H1 (cell line): Measurements from ENCODE around the gene HLA-DPB1. TPM values are rescaled to one million over a fixed set of nuclear protein-coding genes. Genes with fewer than 3 reads are reported as not detected.

Experiments
- CTCF ChIA-PET: fragments of 300-600 bp; sonication (Branson Sonifier 250); formaldehyde crosslinking; loops from one replicate; lab custom pipeline; 2021; ENCODE audit not compliant: partially characterized antibody; lab: Charles Lee
- POLR2A ChIA-PET: fragments of 300-600 bp; sonication (Branson Sonifier 250); formaldehyde crosslinking; loops from one replicate; lab custom pipeline; 2021; ENCODE audit warnings: inconsistent platforms; ENCODE audit not compliant: partially characterized antibody; lab: Charles Lee
- DNase-seq, 2 experiments: peaks; one replicate each; pipeline versions ENCODE4 v3.0.0 to v3.0.0-alpha.2; 2010 to 2022; ENCODE audit warnings: low spot score in 2 of 2, low read depth in 1 of 2, mixed read lengths in 1 of 2
- FAIRE-seq: peaks from 2 replicates; lab custom pipeline; 2011; peaks lifted over from hg19 to GRCh38; lab: Jason Lieb, UNC
- H2AFZ ChIP-seq: 2 replicates; pipeline ENCODE4 v1.8.1; 2012; ENCODE audit warnings: low read length, inconsistent platforms
- H2AK5ac ChIP-seq: 2 replicates; pipeline ENCODE4 v1.6.1; 2013; ENCODE audit warnings: low read depth, low read length
- H2BK120ac ChIP-seq: replicated peaks from 2 replicates; pipeline ENCODE3; 2013; ENCODE audit warnings: low read depth, low read length, inconsistent platforms
- H2BK12ac ChIP-seq: 2 replicates; pipeline ENCODE4 v1.6.1; 2013; ENCODE audit warnings: low read depth, low read length
- H2BK15ac ChIP-seq: 2 replicates; pipeline ENCODE4 v1.6.1; 2013; ENCODE audit warnings: low read length
- H2BK20ac ChIP-seq: 2 replicates; pipeline ENCODE4 v1.6.1; 2013; ENCODE audit warnings: low read length
- H2BK5ac ChIP-seq: 2 replicates; pipeline ENCODE4 v1.6.1; 2013; ENCODE audit warnings: low read depth, low read length
- H3K14ac ChIP-seq: 2 replicates; pipeline ENCODE4 v1.6.1; 2013; ENCODE audit warnings: inconsistent platforms; ENCODE audit not compliant: insufficient read length
- H3K18ac ChIP-seq: 2 replicates; pipeline ENCODE4 v1.6.1; 2013; ENCODE audit warnings: low read length; ENCODE audit errors: extremely low read depth
- H3K23ac ChIP-seq: 2 replicates; pipeline ENCODE4 v1.6.1; 2013; ENCODE audit warnings: inconsistent platforms; ENCODE audit not compliant: insufficient read length
- H3K23me2 ChIP-seq: 2 replicates; pipeline ENCODE4 v1.6.1; 2013; ENCODE audit warnings: low read depth, low read length
- H3K27ac ChIP-seq: 2 replicates; pipeline ENCODE4 v1.6.1; 2011; ENCODE audit warnings: low read depth, low read length, inconsistent platforms
- H3K27me3 ChIP-seq, 4 experiments: replicated peaks in 1 of 4; 1 replicate in 1 of 4; 2 replicates in 3 of 4; pipeline versions ENCODE4 v1.6.1 to v1.8.1; 2011 to 2013; ENCODE audit warnings: low read length in 3 of 4, mild to moderate bottlenecking in 3 of 4, inconsistent platforms in 2 of 4, mixed read lengths in 2 of 4, moderate library complexity in 1 of 4; ENCODE audit not compliant: control insufficient read depth in 3 of 4, insufficient read depth in 3 of 4; ENCODE audit errors: extremely low read depth in 1 of 4
- H3K36me3 ChIP-seq, 4 experiments: 2 replicates each; pipeline versions ENCODE4 v1.6.1 to v1.8.1; 2011 to 2013; ENCODE audit warnings: mild to moderate bottlenecking in 4 of 4, low read length in 3 of 4, moderate library complexity in 2 of 4, control low read depth in 1 of 4, inconsistent platforms in 1 of 4; ENCODE audit not compliant: insufficient read depth in 4 of 4, control insufficient read depth in 2 of 4
- H3K4ac ChIP-seq: replicated peaks from 2 replicates; pipeline ENCODE3; 2013; ENCODE audit warnings: low read length, low read depth, mixed read lengths, inconsistent platforms; ENCODE audit not compliant: insufficient read length
- H3K4me1 ChIP-seq, 4 experiments: replicated peaks in 1 of 4; 1 replicate in 1 of 4; 2 replicates in 3 of 4; pipeline versions ENCODE4 v1.6.1 to v1.8.1; 2011 to 2013; ENCODE audit warnings: low read length in 3 of 4, inconsistent platforms in 2 of 4, mixed read lengths in 1 of 4; ENCODE audit not compliant: insufficient read depth in 4 of 4, control insufficient read depth in 3 of 4
- H3K4me2 ChIP-seq, 2 experiments: 2 replicates each; pipeline versions ENCODE4 v1.6.1 to v1.8.1; 2011 to 2013; ENCODE audit warnings: low read depth in 2 of 2, low read length in 2 of 2, control low read depth in 1 of 2, inconsistent platforms in 1 of 2, mild to moderate bottlenecking in 1 of 2; ENCODE audit not compliant: insufficient read depth in 1 of 2
- H3K4me3 ChIP-seq, 4 experiments: fragments of 200-600, 300-600 bp in 1 of 4; sonication (generic), shearing (Covaris generic), sonication (Bioruptor Twin) in 1 of 4; 2 replicates each; pipeline versions ENCODE4 v1.5.1 to v1.8.1; 2011 to 2016; ENCODE audit warnings: low read length in 4 of 4, low read depth in 3 of 4, control low read depth in 2 of 4, inconsistent platforms in 2 of 4, mild to moderate bottlenecking in 2 of 4, mixed read lengths in 1 of 4, moderate library complexity in 1 of 4; ENCODE audit not compliant: insufficient read depth in 2 of 4; ENCODE audit errors: extremely low read depth in 1 of 4
- H3K56ac ChIP-seq: replicated peaks from 2 replicates; pipeline ENCODE3; 2013; ENCODE audit warnings: low read depth, mild to moderate bottlenecking, mixed read lengths, low read length, inconsistent platforms; ENCODE audit not compliant: insufficient read length
- H3K79me1 ChIP-seq: 2 replicates; pipeline ENCODE4 v1.6.1; 2013; ENCODE audit warnings: low read depth, low read length, control low read depth
- H3K79me2 ChIP-seq, 2 experiments: 2 replicates each; pipeline versions ENCODE4 v1.6.1 to v1.8.1; 2012 to 2013; ENCODE audit warnings: low read length in 2 of 2, mild to moderate bottlenecking in 2 of 2, inconsistent platforms in 1 of 2; ENCODE audit not compliant: insufficient read depth in 2 of 2, control insufficient read depth in 1 of 2
- H3K9ac ChIP-seq, 4 experiments: replicated peaks in 1 of 4; 1 replicate in 1 of 4; 2 replicates in 3 of 4; pipeline versions ENCODE4 v1.6.1 to v1.8.1; 2011 to 2013; ENCODE audit warnings: low read depth in 3 of 4, low read length in 3 of 4, control low read depth in 2 of 4, mild to moderate bottlenecking in 2 of 4, moderate library complexity in 2 of 4, inconsistent platforms in 1 of 4; ENCODE audit errors: extremely low read depth in 1 of 4
- H3K9me3 ChIP-seq, 2 experiments: 2 replicates each; pipeline versions ENCODE4 v1.6.1 to v1.8.1; 2012 to 2013; ENCODE audit warnings: mild to moderate bottlenecking in 2 of 2, moderate library complexity in 2 of 2, control low read depth in 1 of 2, inconsistent platforms in 1 of 2, low read depth in 1 of 2, low read length in 1 of 2, mixed read lengths in 1 of 2; ENCODE audit not compliant: insufficient read depth in 2 of 2
- H4K20me1 ChIP-seq, 2 experiments: replicated peaks in 1 of 2; 2 replicates each; pipeline versions ENCODE3 to v1.8.1; 2011 to 2013; ENCODE audit warnings: inconsistent platforms in 2 of 2, low read length in 2 of 2, mild to moderate bottlenecking in 1 of 2; ENCODE audit not compliant: insufficient read depth in 2 of 2, control insufficient read depth in 1 of 2
- H4K5ac ChIP-seq: 2 replicates; pipeline ENCODE4 v1.6.1; 2013; ENCODE audit warnings: low read length, low read depth, mixed read lengths, inconsistent platforms; ENCODE audit not compliant: insufficient read length
- H4K8ac ChIP-seq: 2 replicates; pipeline ENCODE4 v1.8.0; 2013; ENCODE audit warnings: mild to moderate bottlenecking, moderate library complexity, low read length, inconsistent platforms; ENCODE audit not compliant: insufficient read depth; ENCODE audit errors: extremely low read depth
- H4K91ac ChIP-seq: replicated peaks from 2 replicates; pipeline ENCODE3; 2013; ENCODE audit warnings: low read length, mixed read lengths, inconsistent platforms; ENCODE audit not compliant: insufficient read length
- CTBP2 ChIP-seq: IDR thresholded peaks from 2 replicates; pipeline ENCODE4 v1.7.0; 2011; ENCODE audit warnings: borderline replicate concordance, mild to moderate bottlenecking, moderate library complexity, mixed read lengths, low read length; ENCODE audit not compliant: insufficient read depth, insufficient read length
- EGR1 ChIP-seq: IDR thresholded peaks from 2 replicates; pipeline ENCODE4 v1.6.1; 2011; ENCODE audit warnings: low read depth, low read length, borderline replicate concordance
- EZH2 ChIP-seq: fragments of 200-600 bp; sonication (generic); IDR thresholded peaks from 2 replicates; pipeline ENCODE4 v1.7.1; 2012; ENCODE audit warnings: low read depth, mild to moderate bottlenecking, moderate library complexity, low read length, inconsistent platforms; ENCODE audit not compliant: severe bottlenecking
- GABPA ChIP-seq: IDR thresholded peaks from 2 replicates; pipeline ENCODE4 v1.6.1; 2011; ENCODE audit warnings: mild to moderate bottlenecking, low read length, moderate library complexity, borderline replicate concordance; ENCODE audit not compliant: insufficient read depth
- JUN ChIP-seq: IDR thresholded peaks from 2 replicates; pipeline ENCODE4 v1.6.1; 2011; ENCODE audit warnings: low read depth, mild to moderate bottlenecking, improper control_type of control experiment, low read length
- KDM5A ChIP-seq: fragments of 200-600 bp; IDR thresholded peaks from 2 replicates; pipeline ENCODE4 v1.7.1; 2012; ENCODE audit warnings: mild to moderate bottlenecking, low read length, inconsistent platforms, mixed read lengths
- POLR2A ChIP-seq, 2 experiments: IDR thresholded peaks; 1 replicate in 1 of 2; 2 replicates in 1 of 2; pipeline ENCODE4 v1.6.1; 2011; ENCODE audit warnings: low read depth in 2 of 2, low read length in 2 of 2, mild to moderate bottlenecking in 2 of 2; ENCODE audit errors: control extremely low read depth in 1 of 2
- RAD21 ChIP-seq, 2 experiments: IDR thresholded peaks in 1 of 2; conservative IDR thresholded peaks in 1 of 2; 2 replicates each; pipeline ENCODE4 v1.6.1; 2011; ENCODE audit warnings: low read depth in 2 of 2, low read length in 2 of 2, improper control_type of control experiment in 1 of 2, inconsistent platforms in 1 of 2, mild to moderate bottlenecking in 1 of 2, moderate library complexity in 1 of 2
- RFX5 ChIP-seq: IDR thresholded peaks from 2 replicates; pipeline ENCODE4 v1.6.1; 2011; ENCODE audit warnings: low read depth, low read length, improper control_type of control experiment, borderline replicate concordance
- SP2 ChIP-seq: IDR thresholded peaks from 2 replicates; pipeline ENCODE4 v1.6.1; 2012; ENCODE audit warnings: mild to moderate bottlenecking, low read length, inconsistent platforms
- WGBS, 2 experiments: shearing (Covaris generic) in 1 of 2; methylation state at CpG; one replicate each; pipeline versions ENCODE4 v1.1.6 to v1.1.7; 2013 to 2015; ENCODE audit warnings: low lambda C conversion rate in 2 of 2, mixed read lengths in 2 of 2, inconsistent platforms in 1 of 2, low coverage in 1 of 2, missing lambda C conversion rate in 1 of 2; ENCODE audit not compliant: insufficient replicate concordance in 2 of 2, insufficient coverage in 1 of 2, insufficient read length in 1 of 2; ENCODE audit errors: extremely low coverage in 1 of 2, missing lambda C conversion rate in 1 of 2; 5-methylcytosine and 5-hydroxymethylcytosine counted together
- polyA plus RNA-seq, 7 experiments: library from polyadenylated mRNA; depleted of rRNA in 3 of 7; stranded (reverse) in 5 of 7; unstranded in 2 of 7; fragments of >200 nt in 5 of 7; fragments of 200-250 nt in 2 of 7; gene quantifications; 1 replicate in 5 of 7; 2 replicates in 1 of 7; 4 replicates in 1 of 7; pipeline versions ENCODE4 v1.2.1 to v1.2.3, GENCODE V29; 2011 to 2013; ENCODE audit warnings: missing spikeins in 2 of 7, mixed read lengths in 2 of 7
- total RNA-seq: library from RNA; stranded (reverse); fragmentation: NEBNext Ultra II Directional; extraction: Animal tissue kit (Norgen Biotek cat#: 25700); gene quantifications from 2 replicates; pipeline ENCODE4 v1.2.1, GENCODE V29; 2021
- TF ChIP-seq, protein P1 (sequence below): IDR thresholded peaks from 2 replicates; pipeline ENCODE4 v1.6.1; 2012; ENCODE audit warnings: inconsistent platforms
- TF ChIP-seq, protein P2 (sequence below): IDR thresholded peaks from 2 replicates; pipeline ENCODE4 v1.6.1; 2012; ENCODE audit warnings: inconsistent platforms

HLA-DPB1 gene
- total and polyA plus RNA-seq, 2 of the 8 experiments (the other 6 are each of a cell fraction or from before 2014, with no cell fraction given): 32.3 to 58.8 TPM

GRCh38 chr6:33124947-33125346, 49.2 kb downstream of the HLA-DPB1 start:
- peaks cover 14 to 66% of the 10 kb centered on the region in 2 experiments; a peak in 3 of 4 replicates for H3K79me2 ChIP-seq
- H3K23me2 ChIP-seq: no peaks in the 10 kb centered on the region
- no peak overlapping the region for H3K27ac ChIP-seq
- H2BK5ac ChIP-seq: no peak overlapping the region
- H4K8ac ChIP-seq: no peak overlapping the region
- H3K56ac ChIP-seq: no peak overlapping the region
- no peak overlapping the region for H2AFZ ChIP-seq
- H3K4ac ChIP-seq: no peak overlapping the region
- no peak overlapping the region for H3K14ac ChIP-seq
- H4K91ac ChIP-seq: no peak overlapping the region
- H3K79me1 ChIP-seq: 0 out of 2 replicates have a peak, but pooled peaks cover 2% of the 10 kb centered on the region
- 86% methylated on average over 4 of the region's 4 CpGs; no CpG with 5 or more reads in 1 of the 2 experiments for WGBS, 2 experiments
- no peak overlapping the region for H3K23ac ChIP-seq
- H2BK15ac ChIP-seq: no peak overlapping the region
- no peak overlapping the region for H2AK5ac ChIP-seq
- FAIRE-seq: peak; percentile 39
- peaks cover 0 to 11% (median 3%) of the 10 kb centered on the region in 4 experiments; a peak in 3 of 7 replicates for H3K4me1 ChIP-seq
- H3K36me3 ChIP-seq: peaks cover 4 to 60% (median 29%) of the 10 kb centered on the region in 4 experiments; a peak in 7 of 8 replicates
- DNase-seq: no peak
- H2BK20ac ChIP-seq: no peak overlapping the region
- ChIA-PET POLR2A (interaction anchor here (0.8 to 2.1 kb wide), 10 partner anchors 8 to 152 kb away, joined by 3 to 8 read pairs (median 4); partner anchors contain the start of gene B3GALT4), CTCF (interaction anchor here (0.7 to 6.8 kb wide), 20 partner anchors 10 to 201 kb away, joined by 3 to 63 read pairs (median 4); no protein-coding TSS in a partner anchor)
- H3K9ac ChIP-seq: no peak overlapping the region
- no peak overlapping the region for H3K4me3 ChIP-seq
- no peak overlapping the region for H3K4me2 ChIP-seq
- H4K5ac ChIP-seq: no peak overlapping the region
- peaks cover 31 to 34% of the 10 kb centered on the region in 2 experiments for H3K9me3 ChIP-seq
- TF ChIP-seq EGR1 (no peak), RAD21 (IDR thresholded peaks at IDR 0.05 in 1 of 2, conservative IDR thresholded peaks at IDR 0.05 in 1 of 2; ENCODE audit: low read depth in 2 of 2, low read length in 2 of 2) (no peak), CTBP2 (no peak), RFX5 (no peak), KDM5A (no peak), SP2 (no peak), POLR2A (IDR thresholded peaks at IDR 0.05; ENCODE audit: control extremely low read depth in 1 of 2, low read depth in 2 of 2, low read length in 2 of 2) (no peak), GABPA (no peak), JUN (no peak), EZH2 (no peak)
- TF ChIP-seq, protein P1, sequence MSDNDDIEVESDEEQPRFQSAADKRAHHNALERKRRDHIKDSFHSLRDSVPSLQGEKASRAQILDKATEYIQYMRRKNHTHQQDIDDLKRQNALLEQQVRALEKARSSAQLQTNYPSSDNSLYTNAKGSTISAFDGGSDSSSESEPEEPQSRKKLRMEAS: no peak
- TF ChIP-seq, protein P2, sequence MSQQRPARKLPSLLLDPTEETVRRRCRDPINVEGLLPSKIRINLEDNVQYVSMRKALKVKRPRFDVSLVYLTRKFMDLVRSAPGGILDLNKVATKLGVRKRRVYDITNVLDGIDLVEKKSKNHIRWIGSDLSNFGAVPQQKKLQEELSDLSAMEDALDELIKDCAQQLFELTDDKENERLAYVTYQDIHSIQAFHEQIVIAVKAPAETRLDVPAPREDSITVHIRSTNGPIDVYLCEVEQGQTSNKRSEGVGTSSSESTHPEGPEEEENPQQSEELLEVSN: no peak
- H3K27me3 ChIP-seq: no peaks in the 10 kb centered on the region
- no peak overlapping the region for H3K18ac ChIP-seq
- no peak overlapping the region for H2BK120ac ChIP-seq
- H4K20me1 ChIP-seq: peaks cover 0 to 3% of the 10 kb centered on the region in 2 experiments
- H2BK12ac ChIP-seq: no peak overlapping the region
